HepG2 (cell line): ENCODE results near the gene PLEKHA5. TPM values are rescaled to one million over a fixed set of nuclear protein-coding genes. Genes with fewer than 3 reads are reported as not detected.

Experiments used
- ATAC-seq: fragments of 200-7000 bp; cut with Tn5 transposase; 3 replicates; pipeline ENCODE4 v1.9.1; 2020; ENCODE audit warnings: mild to moderate bottlenecking, moderate library complexity
- BruUV-seq: library from RNA; stranded (reverse); fragments of 400-500 nt; replicated peaks from 2 replicates; lab custom pipeline; 2021; lab: Mats Ljungman, UMichigan
- CTCF ChIA-PET: fragments of 300-600 bp; formaldehyde crosslinking; extraction: SDS; loops from one replicate; lab custom pipeline; 2021; ENCODE audit warnings: low total read pairs, inconsistent platforms, low intra/inter-chr PET ratio; lab: Yijun Ruan, JAX
- POLR2A ChIA-PET: fragments of 350-600 bp; sonication (Branson Sonifier 250); formaldehyde crosslinking; loops from one replicate; lab custom pipeline; 2020; ENCODE audit warnings: antibody characterized with exemption, inconsistent platforms; lab: Yijun Ruan, JAX
- DNase-seq: peaks from one replicate; pipeline ENCODE4 v3.0.0-alpha.2; 2015; ENCODE audit warnings: low spot score
- FAIRE-seq: peaks from 3 replicates; lab custom pipeline; 2011; peaks lifted over from hg19 to GRCh38; lab: Jason Lieb, UNC
- H2AFZ ChIP-seq: one replicate; pipeline ENCODE4 v1.6.1; 2011; ENCODE audit warnings: low read length, inconsistent platforms
- H3K27ac ChIP-seq: fragments of 300-600 bp; 3 replicates; pipeline ENCODE4 v1.8.0; 2011; ENCODE audit warnings: mixed run types, mild to moderate bottlenecking, mixed read lengths, low read length, inconsistent platforms; ENCODE audit not compliant: insufficient read depth; ENCODE audit errors: extremely low read length
- H3K27me3 ChIP-seq, 2 experiments: fragments of 200-600 bp in 1 of 2; 2 replicates in 1 of 2; 3 replicates in 1 of 2; pipeline versions ENCODE4 v1.6.0 to v1.8.0; 2011; ENCODE audit warnings: low read length in 2 of 2, mild to moderate bottlenecking in 2 of 2, moderate library complexity in 2 of 2, inconsistent platforms in 1 of 2; ENCODE audit not compliant: insufficient read depth in 2 of 2, control insufficient read depth in 1 of 2
- H3K36me3 ChIP-seq, 2 experiments: fragments of 200-600 bp in 1 of 2; replicated peaks in 1 of 2; 2 replicates in 1 of 2; 3 replicates in 1 of 2; pipeline versions ENCODE4 v1.5.1 to v1.8.0; 2011; ENCODE audit warnings: low read length in 2 of 2, inconsistent platforms in 1 of 2; ENCODE audit not compliant: insufficient read depth in 2 of 2, control insufficient read depth in 1 of 2
- H3K4me1 ChIP-seq: 2 replicates; pipeline ENCODE4 v1.5.1; 2012; ENCODE audit warnings: low read length, inconsistent platforms; ENCODE audit not compliant: insufficient read depth
- H3K4me2 ChIP-seq: 2 replicates; pipeline ENCODE4 v1.6.0; 2011; ENCODE audit warnings: low read depth, low read length, inconsistent platforms
- H3K4me3 ChIP-seq, 3 experiments: fragments of 200-600 bp in 1 of 3; sonication (generic), shearing (Covaris generic) in 1 of 3; replicated peaks in 1 of 3; 2 replicates each; pipeline ENCODE4 v1.5.1; 2011 to 2016; ENCODE audit warnings: low read length in 3 of 3, inconsistent platforms in 2 of 3, low read depth in 2 of 3, mild to moderate bottlenecking in 2 of 3, control low read depth in 1 of 3, mixed read lengths in 1 of 3; ENCODE audit not compliant: insufficient read depth in 1 of 3
- H3K79me2 ChIP-seq: one replicate; pipeline ENCODE4 v1.6.1; 2011; ENCODE audit warnings: low read length, inconsistent platforms; ENCODE audit not compliant: insufficient read depth
- H3K9ac ChIP-seq: 2 replicates; pipeline ENCODE4 v1.6.0; 2011; ENCODE audit warnings: mild to moderate bottlenecking, low read depth, low read length, inconsistent platforms; ENCODE audit not compliant: insufficient read depth
- H3K9me3 ChIP-seq: 2 replicates; pipeline ENCODE4 v1.5.1; 2012; ENCODE audit warnings: mild to moderate bottlenecking, low read length
- H4K20me1 ChIP-seq: 2 replicates; pipeline ENCODE4 v1.6.0; 2011; ENCODE audit warnings: inconsistent platforms, mild to moderate bottlenecking, low read length, moderate library complexity; ENCODE audit not compliant: insufficient read depth
- ARNT2 ChIP-seq: sonication (generic); formaldehyde crosslinking; IDR thresholded peaks from 2 replicates; pipeline ENCODE4 v1.8.0; 2022; ENCODE audit warnings: mild to moderate bottlenecking, low read depth, missing genetic modification reagents, moderate library complexity
- GZF1 ChIP-seq: sonication (generic); formaldehyde crosslinking; IDR thresholded peaks from 2 replicates; pipeline ENCODE4 v1.5.1; 2020; ENCODE audit warnings: mild to moderate bottlenecking, missing genetic modification reagents
- HDAC6 ChIP-seq: fragments of 200-600 bp; sonication (generic); IDR thresholded peaks from 2 replicates; pipeline ENCODE4 v1.7.0; 2017; ENCODE audit warnings: mild to moderate bottlenecking, antibody characterized with exemption, low read length, low read depth
- PBX2 ChIP-seq: IDR thresholded peaks from 2 replicates; pipeline ENCODE4 v1.6.1; 2016; ENCODE audit warnings: control low read depth
- RARG ChIP-seq: sonication (generic); formaldehyde crosslinking; IDR thresholded peaks from 2 replicates; pipeline ENCODE4 v1.4.0; 2020; ENCODE audit warnings: low read depth, mild to moderate bottlenecking, missing genetic modification reagents
- RNF2 ChIP-seq: fragments of 450-650 bp; conservative IDR thresholded peaks from 2 replicates; pipeline ENCODE4 v1.6.1; 2016; ENCODE audit warnings: low read depth
- SMYD3 ChIP-seq: sonication (generic); formaldehyde crosslinking; IDR thresholded peaks from 2 replicates; pipeline ENCODE4 v1.8.1; 2023; ENCODE audit warnings: mild to moderate bottlenecking, missing genetic modification reagents
- ZHX1 ChIP-seq: sonication (generic); formaldehyde crosslinking; IDR thresholded peaks from 2 replicates; pipeline ENCODE4 v1.8.1; 2022; ENCODE audit warnings: low read depth, mild to moderate bottlenecking, missing genetic modification reagents
- ZNF234 ChIP-seq: sonication (generic); formaldehyde crosslinking; conservative IDR thresholded peaks from 2 replicates; pipeline ENCODE4 v1.5.1; 2020; ENCODE audit warnings: mild to moderate bottlenecking, missing genetic modification reagents
- WGBS: methylation state at CpG from one replicate; pipeline ENCODE4 v1.1.6; 2017; ENCODE audit warnings: low lambda C conversion rate; 5-methylcytosine and 5-hydroxymethylcytosine counted together
- in situ Hi-C: cut with HindIII; loops from 2 replicates; pipeline ENCODE4 v1.10.0; 2017; ENCODE audit warnings: low pct_unique_long_range_greater_than_20kb; ENCODE audit not compliant: extremely low pct_ligation_motif_present
- intact Hi-C: fragments of 100-400 bp; cut with micrococcal nuclease; formaldehyde crosslinking; loops from one replicate; pipeline ENCODE4 v1.10.0; 2022; ENCODE audit not compliant: unreplicated experiment
- polyA plus RNA-seq, 8 experiments: library from polyadenylated mRNA; depleted of rRNA in 3 of 8; stranded (reverse) in 7 of 8; unstranded in 1 of 8; fragments of >200 nt; fragmentation: Illumina TruSeq in 4 of 8; extraction: Trizol in 4 of 8; gene quantifications; 2 replicates each; pipeline versions ENCODE4 v1.2.1 to v1.2.3, GENCODE V29; 2011 to 2016; ENCODE audit warnings: low read depth in 4 of 8, missing spikeins in 1 of 8, mixed read lengths in 1 of 8; ENCODE audit not compliant: insufficient read depth in 1 of 8
- total RNA-seq, 5 experiments: library from RNA; depleted of rRNA; stranded (reverse); fragments of >200 nt; fragmentation: Illumina TruSeq; extraction: Trizol; gene quantifications; 2 replicates each; pipeline ENCODE4 v1.2.3, GENCODE V29; 2016; ENCODE audit warnings: low read depth in 1 of 5
- TF ChIP-seq, protein P1 (sequence below): sonication (generic); formaldehyde crosslinking; IDR thresholded peaks from 2 replicates; pipeline ENCODE4 v1.8.0; 2022; ENCODE audit warnings: missing genetic modification reagents, mild to moderate bottlenecking, borderline replicate concordance
- TF ChIP-seq, protein P2 (sequence below): sonication (generic); formaldehyde crosslinking; conservative IDR thresholded peaks from 2 replicates; pipeline ENCODE4 v1.5.0; 2020; ENCODE audit warnings: missing genetic modification reagents

PLEKHA5 gene
- total and polyA plus RNA-seq, 2 of the 13 experiments (the other 11 are each of a cell fraction or from before 2014, with no cell fraction given) = 4.2 to 15.4 TPM

- POLR2A ChIA-PET = no interaction called here
- FAIRE-seq = no peak
These were observed 82.7 kb downstream of the PLEKHA5 start for GRCh38 chr12:19212245-19212644.

More at GRCh38 chr12:19212245-19212644, 82.7 kb downstream of the PLEKHA5 start:
- H2AFZ ChIP-seq = no peak overlapping the region
- H3K9ac ChIP-seq = no peak overlapping the region
- intact Hi-C loops = no loop called here
- H3K27ac ChIP-seq = no peak overlapping the region
- no TSS peak for BruUV-seq
- CTCF ChIA-PET = no interaction called here
- no peak overlapping the region for H3K4me3 ChIP-seq
- H3K9me3 ChIP-seq = no peaks in the 10 kb centered on the region
- no peak for DNase-seq
- in situ Hi-C loops = no loop called here
- no peaks in the 10 kb centered on the region for H3K27me3 ChIP-seq
- H3K4me1 ChIP-seq = no peaks in the 10 kb centered on the region
- no peaks in the 10 kb centered on the region for H3K36me3 ChIP-seq
- no peak for ATAC-seq
- no peak overlapping the region for H3K4me2 ChIP-seq
- over 99% methylated on average over 9 of the region's 9 CpGs for WGBS
- no peaks in the 10 kb centered on the region for H4K20me1 ChIP-seq
- no peaks in the 10 kb centered on the region for H3K79me2 ChIP-seq
- TF ChIP-seq SMYD3 (CRISPR knock-in tag) (no peak), ZNF234 (CRISPR knock-in tag) (no peak), ZHX1 (CRISPR knock-in tag) (no peak), PBX2 (no peak), ARNT2 (CRISPR knock-in tag) (no peak), RARG (CRISPR knock-in tag) (no peak), HDAC6 (no peak), RNF2 (no peak), GZF1 (CRISPR knock-in tag) (no peak)
- TF ChIP-seq, protein P1, sequence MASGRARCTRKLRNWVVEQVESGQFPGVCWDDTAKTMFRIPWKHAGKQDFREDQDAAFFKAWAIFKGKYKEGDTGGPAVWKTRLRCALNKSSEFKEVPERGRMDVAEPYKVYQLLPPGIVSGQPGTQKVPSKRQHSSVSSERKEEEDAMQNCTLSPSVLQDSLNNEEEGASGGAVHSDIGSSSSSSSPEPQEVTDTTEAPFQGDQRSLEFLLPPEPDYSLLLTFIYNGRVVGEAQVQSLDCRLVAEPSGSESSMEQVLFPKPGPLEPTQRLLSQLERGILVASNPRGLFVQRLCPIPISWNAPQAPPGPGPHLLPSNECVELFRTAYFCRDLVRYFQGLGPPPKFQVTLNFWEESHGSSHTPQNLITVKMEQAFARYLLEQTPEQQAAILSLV = no peak
- TF ChIP-seq, protein P2, sequence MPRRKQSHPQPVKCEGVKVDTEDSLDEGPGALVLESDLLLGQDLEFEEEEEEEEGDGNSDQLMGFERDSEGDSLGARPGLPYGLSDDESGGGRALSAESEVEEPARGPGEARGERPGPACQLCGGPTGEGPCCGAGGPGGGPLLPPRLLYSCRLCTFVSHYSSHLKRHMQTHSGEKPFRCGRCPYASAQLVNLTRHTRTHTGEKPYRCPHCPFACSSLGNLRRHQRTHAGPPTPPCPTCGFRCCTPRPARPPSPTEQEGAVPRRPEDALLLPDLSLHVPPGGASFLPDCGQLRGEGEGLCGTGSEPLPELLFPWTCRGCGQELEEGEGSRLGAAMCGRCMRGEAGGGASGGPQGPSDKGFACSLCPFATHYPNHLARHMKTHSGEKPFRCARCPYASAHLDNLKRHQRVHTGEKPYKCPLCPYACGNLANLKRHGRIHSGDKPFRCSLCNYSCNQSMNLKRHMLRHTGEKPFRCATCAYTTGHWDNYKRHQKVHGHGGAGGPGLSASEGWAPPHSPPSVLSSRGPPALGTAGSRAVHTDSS (CRISPR knock-in tag) = no peak
